Measurements from ENCODE around the gene ZNF235. TPM values are rescaled to one million over a fixed set of nuclear protein-coding genes. Genes with fewer than 3 reads are reported as not detected.

ZNF235 gene
- total RNA-seq, 1 donor = 4.9 TPM

Small RNAs within 50 kb of the gene (small RNA-seq; reads per million reads assigned to genes)
- gene NDUFA3P1 = not detected

Other genes with a start within 250 kb of the ZNF235 start
- 3.5 and 3.8 TPM in 2 replicates for gene ZNF284, start 232.9 kb downstream of the ZNF235 start, total RNA-seq (ENCODE audit: low replicate concordance)
- 22.7 and 26.0 TPM in 2 replicates for gene ZNF224, start 210.7 kb downstream of the ZNF235 start, total RNA-seq (ENCODE audit: low replicate concordance)
- gene ZNF225, start 191.6 kb downstream of the ZNF235 start, total RNA-seq (ENCODE audit: low replicate concordance) = 6.1 and 10.8 TPM in 2 replicates
- gene ZNF234, start 163.5 kb downstream of the ZNF235 start, total RNA-seq (ENCODE audit: low replicate concordance) = 5.6 and 10.6 TPM in 2 replicates
- 28.7 and 30.7 TPM in 2 replicates for gene ZNF226, start 139.9 kb downstream of the ZNF235 start, total RNA-seq (ENCODE audit: low replicate concordance)
- 14.1 and 18.3 TPM in 2 replicates for gene ZNF227, start 92.5 kb downstream of the ZNF235 start, total RNA-seq (ENCODE audit: low replicate concordance)
- 0.16 and 0.99 TPM in 2 replicates for gene ZNF233, start 45.1 kb downstream of the ZNF235 start, total RNA-seq (ENCODE audit: low replicate concordance)
- 5.8 and 8.7 TPM in 2 replicates for gene ZNF112, start 51.7 kb upstream of the ZNF235 start, total RNA-seq (ENCODE audit: low replicate concordance)
- gene ZNF285, start 96.6 kb upstream of the ZNF235 start, total RNA-seq (ENCODE audit: low replicate concordance) = 1.6 and 4.1 TPM in 2 replicates
- gene ZNF229, start 143.4 kb upstream of the ZNF235 start, total RNA-seq (ENCODE audit: low replicate concordance) = 13.6 and 23.4 TPM in 2 replicates
- 8.6 and 34.6 TPM in 2 replicates for gene ZNF180, start 195.5 kb upstream of the ZNF235 start, total RNA-seq (ENCODE audit: low replicate concordance)
- gene CEACAM20, start 224.7 kb upstream of the ZNF235 start, total RNA-seq (ENCODE audit: low replicate concordance) = not detected in 2 replicates